ENCODE results near the gene ITIH5.

DNA sequence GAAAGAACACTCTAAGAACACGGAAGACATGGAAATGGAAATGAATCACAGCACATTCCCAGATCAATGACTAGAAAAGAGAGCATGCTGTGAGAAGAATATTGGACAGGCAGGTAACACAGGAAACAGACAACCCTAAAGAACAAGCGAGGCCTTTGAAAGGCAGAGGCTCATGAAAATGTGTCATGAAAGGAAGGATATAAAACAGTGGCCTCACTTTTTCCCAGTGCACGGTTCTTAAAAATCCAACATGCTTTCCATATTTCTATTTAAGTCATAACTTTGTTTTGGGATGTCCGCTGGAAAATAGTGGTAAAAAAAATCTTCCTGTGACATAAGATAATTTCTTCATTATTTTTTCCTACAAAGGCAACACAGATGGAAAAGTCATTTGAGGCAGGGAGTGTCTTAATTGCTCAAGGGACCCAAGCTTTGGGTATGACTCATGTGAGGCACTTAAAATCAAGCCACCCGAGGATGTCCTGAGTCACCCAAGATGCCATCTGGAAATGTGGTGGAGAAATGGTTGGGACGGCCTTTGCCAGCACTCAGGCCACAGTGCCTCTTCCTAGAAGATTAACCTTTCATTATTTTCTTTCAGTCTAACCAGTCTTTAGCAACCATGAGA, 17.0 kb downstream of the ITIH5 start:
- TF ChIP-seq CTCF (IDR thresholded peaks at IDR 0.05; ENCODE audit: poor library complexity, severe bottlenecking) (no peak), POLR2AphosphoS5 (IDR thresholded peaks at IDR 0.05) (no peak)
